OCI-LY7 (cell line): ENCODE data around the gene SLC14A1.

Source experiments
- CTCF ChIP-seq: fragments of 200-600 bp; sonication (generic); conservative IDR thresholded peaks from 2 replicates; pipeline ENCODE4 v1.5.1; 2014; ENCODE audit warnings: mild to moderate bottlenecking, antibody characterized with exemption, low read length, moderate library complexity, mixed read lengths
- EZH2phosphoT487 ChIP-seq: fragments of 200-600 bp; sonication (generic); IDR thresholded peaks from 2 replicates; pipeline ENCODE4 v1.6.1; 2018; ENCODE audit warnings: low read depth, borderline replicate concordance, mild to moderate bottlenecking, mixed run types, antibody characterized with exemption, low read length, moderate library complexity, mixed read lengths

GRCh38 chr18:45780568-45780967 is 56.6 kb downstream of the SLC14A1 start:
- TF ChIP-seq CTCF = no peak
- no peak for TF ChIP-seq EZH2phosphoT487
